ENCODE measurements around the gene PLAAT5. TPM values are rescaled to one million over a fixed set of nuclear protein-coding genes. Genes with fewer than 3 reads are reported as not detected.

The PLAAT5 gene
- total and polyA plus RNA-seq, 2 donors (not counting 3 experiments of a cell fraction or from before 2014, with no cell fraction given) = not detected

- Histone ChIP-seq H3K9me3 (replicated peaks; ENCODE audit: control insufficient read depth, insufficient read depth, low read length) (no peaks in the 10 kb centered on the region), H3K9ac (replicated peaks; ENCODE audit: extremely low read depth, insufficient read depth, low read length) (no peak overlapping the region), H3K4me1 (ENCODE audit: control insufficient read depth, extremely low read depth, insufficient read depth, low read length) (peaks cover 3% of the 10 kb centered on the region), H2AFZ (ENCODE audit: low read depth, low read length) (no peak overlapping the region), H4K20me1 (replicated peaks; ENCODE audit: control insufficient read depth, extremely low read depth, insufficient read depth, low read length) (no peaks in the 10 kb centered on the region), H3K79me2 (ENCODE audit: control insufficient read depth, insufficient read depth, low read length) (no peaks in the 10 kb centered on the region), H3K27me3 (ENCODE audit: control insufficient read depth in 2 of 2, insufficient read depth in 2 of 2, low read length in 2 of 2) (peaks cover 35 to 40% of the 10 kb centered on the region in 2 experiments), H3K27ac (ENCODE audit: insufficient read depth, low read depth, low read length) (no peak overlapping the region), H3K9me1 (replicated peaks; ENCODE audit: control insufficient read depth, extremely low read depth, insufficient read depth, low read length) (no peaks in the 10 kb centered on the region), H3K4me3 (replicated peaks in 1 of 3; ENCODE audit: insufficient read depth in 1 of 3, low read depth in 1 of 3, low read length in 3 of 3) (no peak overlapping the region), H3K4me2 (ENCODE audit: insufficient read depth, low read length) (no peak overlapping the region), H3K36me3 (ENCODE audit: control insufficient read depth in 2 of 2, extremely low read depth in 1 of 2, insufficient read depth in 2 of 2, low read length in 2 of 2) (no peaks in the 10 kb centered on the region)
- DNase-seq (ENCODE audit: low read depth, low spot score) (no peak), FAIRE-seq (no peak)
- BruUV-seq (replicated peaks) = no TSS peak
- intact Hi-C loops (cut with micrococcal nuclease) (no loop called here), dilution Hi-C loops (cut with MboI; ENCODE audit: extremely low pct_ligation_motif_present, low sequenced_read_pairs) (no loop called here)
- TF ChIP-seq POLR2A (IDR thresholded peaks at IDR 0.05; ENCODE audit: low read depth, low read length) (no peak), JUN (IDR thresholded peaks at IDR 0.05; ENCODE audit: borderline replicate concordance, insufficient read depth, insufficient read length, low read depth) (no peak), MYC (IDR thresholded peaks at IDR 0.05; ENCODE audit: low read depth, low read length) (no peak), POLR2AphosphoS5 (IDR thresholded peaks at IDR 0.05; ENCODE audit: insufficient read depth, low read depth, low read length) (no peak), EZH2 (IDR thresholded peaks at IDR 0.05; ENCODE audit: borderline replicate concordance, low read depth, low read length, severe bottlenecking) (no peak)
- CTCF ChIA-PET = interaction anchor here (1.8 kb wide), 1 partner anchor 16 kb away, joined by 4 read pairs; no protein-coding TSS in a partner anchor
- POLR2A ChIA-PET = no interaction called here
Observed at GRCh38 chr11:63494975-63495374, 4.0 kb upstream of the PLAAT5 start.

- no peak overlapping the region for H2AFZ ChIP-seq (ENCODE audit: low read depth, low read length)
- no peak overlapping the region for H3K27ac ChIP-seq (ENCODE audit: insufficient read depth, low read depth, low read length)
- H3K9me1 ChIP-seq (replicated peaks; ENCODE audit: control insufficient read depth, extremely low read depth, insufficient read depth, low read length) = no peaks in the 10 kb centered on the region
- no peak for DNase-seq (ENCODE audit: low read depth, low spot score)
- dilution Hi-C loops (cut with MboI; ENCODE audit: extremely low pct_ligation_motif_present, low sequenced_read_pairs) (no loop called here), intact Hi-C loops (cut with micrococcal nuclease) (no loop called here)
- H3K4me3 ChIP-seq (replicated peaks in 1 of 3; ENCODE audit: insufficient read depth in 1 of 3, low read depth in 1 of 3, low read length in 3 of 3) = no peak overlapping the region
- TF ChIP-seq JUN (IDR thresholded peaks at IDR 0.05; ENCODE audit: borderline replicate concordance, insufficient read depth, insufficient read length, low read depth) (no peak), GATA2 (IDR thresholded peaks at IDR 0.05; ENCODE audit: insufficient read depth, insufficient read length, low read depth, low read length) (no peak), POLR2A (IDR thresholded peaks at IDR 0.05; ENCODE audit: low read depth, low read length) (no peak), EZH2 (IDR thresholded peaks at IDR 0.05; ENCODE audit: borderline replicate concordance, low read depth, low read length, severe bottlenecking) (no peak), FOS (IDR thresholded peaks at IDR 0.05; ENCODE audit: borderline replicate concordance, insufficient read depth, low read length) (no peak), CTCF (IDR thresholded peaks at IDR 0.05; ENCODE audit: extremely low read depth in 1 of 2, insufficient read depth in 1 of 2, low read depth in 1 of 2, low read length in 2 of 2) (no peak)
- H3K79me2 ChIP-seq (ENCODE audit: control insufficient read depth, insufficient read depth, low read length) = no peaks in the 10 kb centered on the region
- H3K36me3 ChIP-seq (ENCODE audit: control insufficient read depth in 2 of 2, extremely low read depth in 1 of 2, insufficient read depth in 2 of 2, low read length in 2 of 2) = no peaks in the 10 kb centered on the region
- CTCF ChIA-PET = no interaction called here
- H3K4me2 ChIP-seq (ENCODE audit: insufficient read depth, low read length) = no peak overlapping the region
- no peak overlapping the region for H3K9ac ChIP-seq (replicated peaks; ENCODE audit: extremely low read depth, insufficient read depth, low read length)
- H3K9me3 ChIP-seq (replicated peaks; ENCODE audit: control insufficient read depth, insufficient read depth, low read length) = no peaks in the 10 kb centered on the region
- POLR2A ChIA-PET = no interaction called here
- FAIRE-seq = no peak
- BruUV-seq (replicated peaks) = no TSS peak
- H4K20me1 ChIP-seq (replicated peaks; ENCODE audit: control insufficient read depth, extremely low read depth, insufficient read depth, low read length) = no peaks in the 10 kb centered on the region
- H3K27me3 ChIP-seq (ENCODE audit: control insufficient read depth in 2 of 2, insufficient read depth in 2 of 2, low read length in 2 of 2) = peaks cover 40 to 55% of the 10 kb centered on the region in 2 experiments
- peaks cover 3% of the 10 kb centered on the region for H3K4me1 ChIP-seq (ENCODE audit: control insufficient read depth, extremely low read depth, insufficient read depth, low read length)
Observed at GRCh38 chr11:63493127-63493526, 2.2 kb upstream of the PLAAT5 start.
